Skeletal muscle tissue (tissue), 4 donors: Measurements from ENCODE around the gene TRPM3. TPM values are rescaled to one million over a fixed set of nuclear protein-coding genes. Genes with fewer than 3 reads are reported as not detected.
A peak's percentile ranks its signal among the peaks of the same experiment; 100 is the strongest.
"Not testable (repeated sequence)": the region's sequence is repeated elsewhere in the genome, so short reads cannot be mapped to it uniquely, and the experiment has no call there.

ENCODE experiments used
- H3K27ac ChIP-seq: one replicate; pipeline ENCODE4 v1.7.0; 2013; ENCODE audit warnings: mild to moderate bottlenecking, low read depth, low read length, inconsistent platforms
- H3K27me3 ChIP-seq, 3 donors: one replicate each; pipeline ENCODE4 v1.7.0; 2013; ENCODE audit warnings: low read length in 3 of 3; ENCODE audit not compliant: control insufficient read depth in 3 of 3, insufficient read depth in 3 of 3
- H3K36me3 ChIP-seq, 3 donors: one replicate each; pipeline ENCODE4 v1.7.0; 2013; ENCODE audit warnings: low read length in 3 of 3; ENCODE audit not compliant: control insufficient read depth in 3 of 3, insufficient read depth in 3 of 3
- H3K4me1 ChIP-seq, 3 donors: one replicate each; pipeline ENCODE4 v1.7.0; 2013; ENCODE audit warnings: low read length in 3 of 3, mild to moderate bottlenecking in 3 of 3; ENCODE audit not compliant: control insufficient read depth in 3 of 3, insufficient read depth in 3 of 3
- H3K4me3 ChIP-seq, 3 donors: one replicate each; pipeline ENCODE4 v1.7.0; 2013; ENCODE audit warnings: low read length in 3 of 3
- H3K9ac ChIP-seq, 3 donors: one replicate each; pipeline ENCODE4 v1.7.0; 2013; ENCODE audit warnings: low read length in 3 of 3, mild to moderate bottlenecking in 3 of 3, moderate library complexity in 2 of 3, low read depth in 1 of 3
- H3K9me3 ChIP-seq, 3 donors: one replicate each; pipeline ENCODE4 v1.7.0; 2013; ENCODE audit warnings: low read length in 3 of 3; ENCODE audit not compliant: control insufficient read depth in 3 of 3
- total RNA-seq: library from RNA; depleted of rRNA; stranded (reverse); fragments of >200 nt; gene quantifications from one replicate; pipeline ENCODE4 v1.2.3, GENCODE V29; 2014
- donor health status: Osteomylitis.

The TRPM3 gene
- total RNA-seq, 1 donor from 2014 or later, result 1.6 TPM

DNA sequence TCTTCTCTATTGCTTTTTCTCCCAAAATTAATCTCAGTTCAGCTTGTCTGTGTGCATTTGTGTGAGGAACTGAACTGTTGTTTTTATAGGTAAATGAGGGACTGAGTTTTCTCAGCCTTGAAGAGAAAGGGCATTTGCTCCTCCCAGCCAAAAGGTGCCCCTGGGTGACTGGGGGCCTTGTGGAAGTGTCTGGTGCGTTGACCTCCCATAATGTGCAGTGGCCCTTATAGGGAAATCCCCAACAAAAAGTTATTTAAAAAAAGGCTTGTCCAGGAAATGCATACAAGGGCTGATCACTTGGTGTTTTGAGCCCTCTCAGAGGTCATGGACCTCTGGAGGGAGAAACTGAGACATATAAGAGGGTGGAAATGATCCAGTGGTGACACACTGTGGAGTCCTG, 467.3 kb downstream of the TRPM3 start:
- H3K4me3 ChIP-seq, result no peak overlapping the region
- no peaks in the 10 kb centered on the region for H3K4me1 ChIP-seq
- H3K27ac ChIP-seq, result no peak overlapping the region
- H3K9ac ChIP-seq, result no peak overlapping the region
- H3K36me3 ChIP-seq, result no peaks in the 10 kb centered on the region
- H3K9me3 ChIP-seq, result no peaks in the 10 kb centered on the region
- H3K27me3 ChIP-seq, result no peaks in the 10 kb centered on the region

DNA sequence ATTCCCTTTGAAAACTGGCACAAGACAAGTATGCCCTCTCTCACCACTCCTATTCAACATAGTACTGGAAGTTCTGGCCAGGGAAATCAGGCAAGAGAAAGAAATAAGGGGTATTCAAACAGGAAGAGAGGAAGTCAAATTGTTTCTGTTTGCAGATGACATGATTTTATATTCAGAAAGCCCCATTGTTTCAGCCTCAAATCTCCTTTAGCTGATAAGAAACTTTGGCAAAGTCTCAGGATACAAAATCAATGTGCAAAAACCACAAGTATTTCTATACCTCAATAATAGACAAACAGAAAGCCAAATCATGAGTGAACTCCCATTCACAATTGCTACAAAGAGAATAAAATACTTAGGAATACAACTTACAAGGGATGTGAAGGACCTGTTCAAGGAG, 476.8 kb downstream of the TRPM3 start:
- H3K4me1 ChIP-seq, H3K4me3 ChIP-seq, H3K36me3 ChIP-seq, H3K27me3 ChIP-seq, H3K9me3 ChIP-seq, H3K9ac ChIP-seq, H3K27ac ChIP-seq: not testable (repeated sequence)

GRCh38 chr9:70642341-70642740, 479.1 kb downstream of the TRPM3 start:
- Histone ChIP-seq H3K9me3 (no peaks in the 10 kb centered on the region), H3K27me3 (no peaks in the 10 kb centered on the region), H3K4me1 (no peaks in the 10 kb centered on the region), H3K9ac (no peak overlapping the region), H3K27ac (no peak overlapping the region), H3K36me3 (no peaks in the 10 kb centered on the region), H3K4me3 (no peak overlapping the region)

GRCh38 chr9:70641631-70642030, 479.8 kb downstream of the TRPM3 start:
- H3K36me3 ChIP-seq, result no peaks in the 10 kb centered on the region

DNA sequence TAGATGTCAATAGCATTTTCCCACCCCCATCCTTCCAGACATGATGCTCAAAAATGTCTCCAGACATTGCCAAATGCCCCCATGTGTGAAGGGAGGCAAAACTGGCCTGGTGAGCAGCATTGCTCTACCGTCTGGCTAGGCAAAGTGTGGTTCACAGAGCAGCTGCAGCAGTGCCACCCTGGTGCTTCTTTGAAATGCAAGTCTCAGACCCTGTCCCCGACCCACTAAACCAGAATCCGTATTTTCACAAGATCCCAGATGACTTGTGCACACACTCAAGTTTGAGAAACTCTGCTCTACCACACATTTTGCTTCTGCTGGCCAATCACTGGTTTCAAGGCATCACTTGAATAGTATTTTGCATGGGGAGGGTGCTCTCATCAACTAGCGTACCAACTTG, 480.4 kb downstream of the TRPM3 start:
- no peaks in the 10 kb centered on the region for H3K27me3 ChIP-seq
- H3K9ac ChIP-seq, result no peak overlapping the region
- H3K9me3 ChIP-seq, result no peaks in the 10 kb centered on the region
- H3K4me1 ChIP-seq, result no peaks in the 10 kb centered on the region
- no peak overlapping the region for H3K27ac ChIP-seq
- H3K36me3 ChIP-seq, result no peaks in the 10 kb centered on the region
- no peak overlapping the region for H3K4me3 ChIP-seq

More at GRCh38 chr9:70641631-70642030, 479.8 kb downstream of the TRPM3 start:
- H3K27ac ChIP-seq, result no peak overlapping the region
- H3K27me3 ChIP-seq, result no peaks in the 10 kb centered on the region
- no peak overlapping the region for H3K9ac ChIP-seq
- no peaks in the 10 kb centered on the region for H3K9me3 ChIP-seq
- no peaks in the 10 kb centered on the region for H3K4me1 ChIP-seq
- no peak overlapping the region for H3K4me3 ChIP-seq

- no peak overlapping the region for H3K27ac ChIP-seq
- no peaks in the 10 kb centered on the region for H3K27me3 ChIP-seq
- H3K9ac ChIP-seq, result no peak overlapping the region
- H3K4me1 ChIP-seq, result no peaks in the 10 kb centered on the region
- H3K4me3 ChIP-seq, result peak overlapping the region in 1 of 3 donors; percentile 42
- H3K9me3 ChIP-seq, result no peaks in the 10 kb centered on the region
- no peaks in the 10 kb centered on the region for H3K36me3 ChIP-seq
Measured at GRCh38 chr9:70639853-70640814, 481.3 kb downstream of the TRPM3 start.

DNA sequence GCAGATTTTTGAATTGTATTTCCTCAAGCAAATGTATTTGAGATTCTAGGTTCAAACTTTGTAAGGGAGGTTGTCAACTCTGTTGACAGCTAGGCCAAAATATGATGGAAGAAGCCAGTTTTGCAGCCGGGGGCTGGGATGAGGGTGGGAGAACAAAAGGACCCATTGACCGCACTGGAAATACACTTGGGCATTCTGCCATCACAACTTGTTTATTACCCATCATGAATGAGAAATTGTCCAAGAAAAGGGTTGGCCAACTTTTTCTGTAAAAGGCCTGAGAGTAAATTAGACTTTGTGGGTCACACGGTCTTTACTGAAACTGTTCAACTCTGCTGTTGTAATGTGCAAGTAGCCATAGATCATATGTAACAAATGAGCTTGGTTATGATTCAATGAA, 485.6 kb downstream of the TRPM3 start:
- Histone ChIP-seq H3K4me3 (no peak overlapping the region), H3K27me3 (no peaks in the 10 kb centered on the region), H3K9ac (no peak overlapping the region), H3K4me1 (no peaks in the 10 kb centered on the region), H3K36me3 (no peaks in the 10 kb centered on the region), H3K27ac (no peak overlapping the region), H3K9me3 (no peaks in the 10 kb centered on the region)

GRCh38 chr9:70634696-70635095, 486.7 kb downstream of the TRPM3 start:
- H3K36me3 ChIP-seq, result no peaks in the 10 kb centered on the region
- H3K27me3 ChIP-seq, result no peaks in the 10 kb centered on the region
- H3K9ac ChIP-seq, result no peak overlapping the region
- H3K27ac ChIP-seq, result no peak overlapping the region
- H3K9me3 ChIP-seq, result no peaks in the 10 kb centered on the region
- no peak overlapping the region for H3K4me3 ChIP-seq
- H3K4me1 ChIP-seq, result no peaks in the 10 kb centered on the region

DNA sequence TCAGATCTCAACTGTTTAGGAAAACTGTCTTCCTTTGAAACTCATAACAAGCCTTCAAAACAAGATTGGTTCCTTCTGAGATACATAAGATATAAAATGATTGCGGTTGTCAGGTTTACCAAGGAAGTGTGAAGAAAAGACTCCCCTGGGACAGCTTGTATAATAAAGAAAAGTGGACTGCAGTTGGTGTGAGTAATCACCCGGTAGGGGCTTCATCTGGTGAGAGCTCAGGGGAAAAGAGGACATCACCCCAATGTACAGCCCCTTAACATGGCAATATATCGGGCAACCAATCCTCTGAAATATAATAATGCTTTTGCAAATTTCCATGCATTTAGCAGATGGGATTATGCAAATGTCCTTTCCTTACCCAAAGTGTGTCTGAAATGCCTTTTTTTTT, 490.4 kb downstream of the TRPM3 start:
- Histone ChIP-seq H3K4me3 (no peak overlapping the region), H3K27me3 (no peaks in the 10 kb centered on the region), H3K36me3 (no peaks in the 10 kb centered on the region), H3K27ac (no peak overlapping the region), H3K9me3 (no peaks in the 10 kb centered on the region), H3K9ac (no peak overlapping the region), H3K4me1 (peaks cover 0 to 4% (median 0%) of the 10 kb centered on the region in 3 donors)

DNA sequence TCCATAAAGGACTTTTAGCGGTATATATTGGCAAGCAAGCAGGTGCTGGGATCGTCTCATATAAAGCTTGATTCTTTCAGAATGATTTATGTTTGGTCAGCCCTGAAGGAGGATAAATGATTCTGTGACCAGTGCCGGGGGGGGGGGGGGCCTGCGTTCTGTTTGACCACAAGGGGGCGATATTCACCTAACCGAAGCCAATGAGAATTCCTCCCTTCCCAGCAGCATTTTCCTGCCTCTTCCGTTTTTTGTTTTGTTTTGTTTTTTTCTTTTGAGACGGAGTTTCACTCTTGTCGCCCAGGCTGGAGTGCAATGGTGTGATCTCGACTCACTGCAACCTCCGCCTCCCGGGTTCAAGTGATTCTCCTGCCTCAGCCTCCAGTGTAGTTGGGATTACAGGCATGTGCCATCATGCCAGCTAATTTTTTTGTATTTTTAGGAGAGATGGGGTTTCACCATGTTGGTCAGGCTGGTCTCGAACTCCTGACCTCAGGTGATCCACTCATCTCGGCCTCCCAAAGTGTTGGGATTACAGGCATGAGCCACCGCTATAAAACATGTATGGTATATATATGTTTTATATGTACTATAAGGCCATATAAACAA, 492.2 kb downstream of the TRPM3 start:
- H3K9me3 ChIP-seq, H3K9ac ChIP-seq, H3K36me3 ChIP-seq, H3K4me3 ChIP-seq, H3K27ac ChIP-seq, H3K4me1 ChIP-seq, H3K27me3 ChIP-seq: not testable (repeated sequence)
